Peyer's patch (tissue), 4 donors: Measurements from ENCODE around the gene NPB. TPM values are rescaled to one million over a fixed set of nuclear protein-coding genes. Genes with fewer than 3 reads are reported as not detected.

ENCODE experiments used
- DNase-seq, 3 donors: peaks; one replicate each; pipeline ENCODE4 v3.0.0-alpha.2; 2017 to 2019
- H3K27ac ChIP-seq, 4 donors: fragments of 200-600 bp; sonication (generic); one replicate each; pipeline ENCODE4 v1.5.1; 2016 to 2019
- H3K27me3 ChIP-seq, 2 donors: fragments of 200-600 bp; sonication (generic); one replicate each; pipeline ENCODE4 v1.5.1; 2019
- H3K36me3 ChIP-seq, 3 donors: fragments of 200-600 bp; sonication (generic); one replicate each; pipeline ENCODE4 v1.5.1; 2016 to 2019
- H3K4me1 ChIP-seq, 4 donors: fragments of 200-600 bp; sonication (generic); one replicate each; pipeline ENCODE4 v1.5.1; 2016 to 2019
- H3K4me3 ChIP-seq, 4 donors: fragments of 200-600 bp; sonication (generic); 1 replicate in 3 of 4; 2 replicates in 1 of 4; pipeline ENCODE4 v1.5.1; 2016 to 2019; ENCODE audit warnings: mild to moderate bottlenecking in 1 of 4
- H3K9me3 ChIP-seq, 4 donors: fragments of 200-600 bp; sonication (generic); one replicate each; pipeline ENCODE4 v1.5.1; 2016 to 2019; ENCODE audit warnings: mild to moderate bottlenecking in 1 of 4
- POLR2A ChIP-seq, 2 donors: fragments of 450-650 bp; IDR thresholded peaks; one replicate each; pipeline ENCODE4 v1.5.1; 2017; ENCODE audit warnings: antibody characterized with exemption in 2 of 2, mild to moderate bottlenecking in 2 of 2, moderate library complexity in 2 of 2
- total RNA-seq, 4 donors: library from RNA; depleted of rRNA; stranded (reverse); fragments of >200 nt; gene quantifications; one replicate each; pipeline ENCODE4 v1.1.0, GENCODE V29; 2016
- TF ChIP-seq, protein P1 (sequence below), 6 experiments: fragments of 450-650 bp in 4 of 6; fragments of 200-600 bp in 2 of 6; sonication (generic) in 1 of 6; IDR thresholded peaks; one replicate each; pipeline ENCODE4 v1.5.1; 2017 to 2019; ENCODE audit warnings: antibody characterized with exemption in 6 of 6, mild to moderate bottlenecking in 3 of 6, moderate library complexity in 1 of 6

The NPB gene
- total RNA-seq, 4 donors from 2014 or later, result 0.76 to 1.6 TPM; not detected in 2

GRCh38 chr17:81934098-81934757 lies 32.2 kb downstream of the NPB start:
- H3K27me3 ChIP-seq, result no peaks in the 10 kb centered on the region
- H3K27ac ChIP-seq, result no peak overlapping the region
- H3K36me3 ChIP-seq, result no peaks in the 10 kb centered on the region
- peaks cover 0 to 21% (median 5%) of the 10 kb centered on the region in 4 donors for H3K4me1 ChIP-seq
- no peaks in the 10 kb centered on the region for H3K9me3 ChIP-seq
- no peak for TF ChIP-seq POLR2A (IDR thresholded peaks at IDR 0.05)
- TF ChIP-seq, protein P1, sequence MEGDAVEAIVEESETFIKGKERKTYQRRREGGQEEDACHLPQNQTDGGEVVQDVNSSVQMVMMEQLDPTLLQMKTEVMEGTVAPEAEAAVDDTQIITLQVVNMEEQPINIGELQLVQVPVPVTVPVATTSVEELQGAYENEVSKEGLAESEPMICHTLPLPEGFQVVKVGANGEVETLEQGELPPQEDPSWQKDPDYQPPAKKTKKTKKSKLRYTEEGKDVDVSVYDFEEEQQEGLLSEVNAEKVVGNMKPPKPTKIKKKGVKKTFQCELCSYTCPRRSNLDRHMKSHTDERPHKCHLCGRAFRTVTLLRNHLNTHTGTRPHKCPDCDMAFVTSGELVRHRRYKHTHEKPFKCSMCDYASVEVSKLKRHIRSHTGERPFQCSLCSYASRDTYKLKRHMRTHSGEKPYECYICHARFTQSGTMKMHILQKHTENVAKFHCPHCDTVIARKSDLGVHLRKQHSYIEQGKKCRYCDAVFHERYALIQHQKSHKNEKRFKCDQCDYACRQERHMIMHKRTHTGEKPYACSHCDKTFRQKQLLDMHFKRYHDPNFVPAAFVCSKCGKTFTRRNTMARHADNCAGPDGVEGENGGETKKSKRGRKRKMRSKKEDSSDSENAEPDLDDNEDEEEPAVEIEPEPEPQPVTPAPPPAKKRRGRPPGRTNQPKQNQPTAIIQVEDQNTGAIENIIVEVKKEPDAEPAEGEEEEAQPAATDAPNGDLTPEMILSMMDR (IDR thresholded peaks at IDR 0.05), result no peak
- no peak overlapping the region for H3K4me3 ChIP-seq
- no peak for DNase-seq

DNA sequence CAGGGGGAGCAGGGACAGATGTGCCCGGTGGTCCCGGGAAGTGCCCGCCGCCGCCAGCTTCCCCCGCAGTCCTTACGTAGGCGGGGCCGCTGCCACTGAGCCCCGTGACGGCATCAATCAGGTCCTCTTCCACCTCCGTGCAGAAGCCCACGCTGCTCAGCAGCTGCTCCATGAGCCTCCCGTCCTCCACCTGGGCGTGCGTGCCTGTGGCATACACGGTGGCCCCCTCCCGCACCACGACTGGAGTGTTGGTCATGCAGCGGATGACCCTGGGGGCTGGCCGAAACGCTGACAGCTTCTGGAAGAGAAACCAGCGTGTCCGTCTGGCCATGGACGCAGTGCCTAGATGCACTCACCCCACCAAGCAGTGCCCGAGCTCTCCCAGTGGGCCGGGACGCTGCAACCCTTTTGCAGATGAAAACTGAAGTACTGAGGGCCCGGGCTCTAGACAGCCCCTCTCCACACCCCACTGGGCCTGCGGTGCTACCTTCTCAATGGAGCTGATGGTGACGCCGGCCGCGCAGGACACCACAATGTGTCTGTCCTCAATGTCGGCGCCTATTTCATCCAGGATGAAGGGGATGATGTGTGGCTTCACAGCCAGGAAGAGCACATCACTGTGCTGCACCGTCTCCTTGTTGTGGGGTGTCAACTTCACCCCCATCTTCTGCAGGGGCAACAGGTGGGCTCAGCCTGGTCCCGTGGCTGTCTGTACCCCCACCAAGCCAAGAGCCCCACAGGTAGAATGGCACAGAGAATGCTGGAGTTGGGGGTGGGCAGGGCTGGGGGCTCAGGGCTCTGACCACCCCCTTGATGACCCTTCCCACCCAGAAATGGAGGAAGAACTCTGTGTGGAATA lies 33.0 kb downstream of the NPB start:
- peak in 1 of 3 donors; percentile 45 for DNase-seq
- Histone ChIP-seq H3K9me3 (no peaks in the 10 kb centered on the region), H3K27ac (no peak overlapping the region), H3K4me3 (no peak overlapping the region), H3K27me3 (no peaks in the 10 kb centered on the region), H3K4me1 (peaks cover 0 to 21% (median 5%) of the 10 kb centered on the region in 4 donors), H3K36me3 (no peaks in the 10 kb centered on the region)
- no peak for TF ChIP-seq POLR2A (IDR thresholded peaks at IDR 0.05)
- TF ChIP-seq, protein P1 (IDR thresholded peaks at IDR 0.05), result no peak

DNA sequence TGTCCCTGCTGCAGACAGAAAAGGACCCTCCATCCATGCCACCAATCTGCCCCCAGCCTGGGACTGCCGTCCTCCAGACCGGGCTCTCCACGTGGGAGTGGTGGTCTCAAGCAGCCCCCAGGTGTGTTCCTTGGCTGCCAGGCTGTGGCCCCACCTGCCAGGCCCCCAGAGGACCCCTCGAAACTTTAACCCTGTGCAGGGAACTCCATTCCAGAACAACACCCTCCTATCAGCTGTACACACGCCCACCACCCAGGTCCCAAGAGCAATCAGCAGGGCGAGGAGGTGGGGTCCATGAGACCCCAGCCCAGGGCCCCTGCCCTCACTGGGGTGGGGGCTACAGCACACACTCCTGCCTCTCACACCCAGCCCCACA lies 33.7 kb downstream of the NPB start:
- Histone ChIP-seq H3K27ac (no peak overlapping the region), H3K4me3 (no peak overlapping the region)
- no peak for DNase-seq

DNA sequence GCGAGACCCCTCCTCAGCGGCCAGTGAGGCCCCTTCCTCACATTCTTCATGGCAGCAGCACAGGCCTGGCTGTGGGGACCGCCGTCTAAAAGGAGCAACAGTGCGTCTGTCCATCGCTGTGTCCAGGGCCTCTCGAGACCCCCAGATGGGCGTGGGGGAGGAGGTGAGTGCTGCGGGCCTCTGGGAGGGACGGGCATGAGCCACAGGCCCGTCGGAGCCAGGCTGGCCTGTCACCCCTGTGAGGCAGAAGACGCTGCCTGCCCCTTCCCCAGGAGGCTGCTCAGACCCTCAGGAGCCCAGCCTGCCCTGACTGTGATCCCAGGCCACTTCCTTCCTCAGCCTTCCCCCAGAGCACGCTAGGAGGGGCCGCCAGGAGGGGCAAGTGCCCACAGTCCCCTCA lies 37.2 kb downstream of the NPB start:
- Histone ChIP-seq H3K4me3 (no peak overlapping the region), H3K27me3 (no peaks in the 10 kb centered on the region), H3K36me3 (no peaks in the 10 kb centered on the region), H3K9me3 (no peaks in the 10 kb centered on the region), H3K4me1 (peaks cover 0 to 18% (median 5%) of the 10 kb centered on the region in 4 donors), H3K27ac (no peak overlapping the region)
- TF ChIP-seq, protein P1 (IDR thresholded peaks at IDR 0.05), result no peak
- TF ChIP-seq POLR2A (IDR thresholded peaks at IDR 0.05), result no peak
- no peak for DNase-seq

More for the DNA sequence above, 33.7 kb downstream of the NPB start:
- Histone ChIP-seq H3K9me3 (no peaks in the 10 kb centered on the region), H3K27me3 (no peaks in the 10 kb centered on the region), H3K36me3 (no peaks in the 10 kb centered on the region), H3K4me1 (peaks cover 0 to 21% (median 5%) of the 10 kb centered on the region in 4 donors)
- TF ChIP-seq, protein P1 (IDR thresholded peaks at IDR 0.05), result no peak
- TF ChIP-seq POLR2A (IDR thresholded peaks at IDR 0.05), result no peak

- Histone ChIP-seq H3K27me3 (no peaks in the 10 kb centered on the region), H3K27ac (no peak overlapping the region), H3K4me1 (peaks cover 0 to 18% (median 5%) of the 10 kb centered on the region in 4 donors), H3K36me3 (no peaks in the 10 kb centered on the region), H3K9me3 (no peaks in the 10 kb centered on the region), H3K4me3 (no peak overlapping the region)
- no peak for TF ChIP-seq POLR2A (IDR thresholded peaks at IDR 0.05)
- TF ChIP-seq, protein P1 (IDR thresholded peaks at IDR 0.05), result no peak
- no peak for DNase-seq
These were observed 37.9 kb downstream of the NPB start for GRCh38 chr17:81939881-81940385.
